Measurements from ENCODE around the gene NOA1.

DNA sequence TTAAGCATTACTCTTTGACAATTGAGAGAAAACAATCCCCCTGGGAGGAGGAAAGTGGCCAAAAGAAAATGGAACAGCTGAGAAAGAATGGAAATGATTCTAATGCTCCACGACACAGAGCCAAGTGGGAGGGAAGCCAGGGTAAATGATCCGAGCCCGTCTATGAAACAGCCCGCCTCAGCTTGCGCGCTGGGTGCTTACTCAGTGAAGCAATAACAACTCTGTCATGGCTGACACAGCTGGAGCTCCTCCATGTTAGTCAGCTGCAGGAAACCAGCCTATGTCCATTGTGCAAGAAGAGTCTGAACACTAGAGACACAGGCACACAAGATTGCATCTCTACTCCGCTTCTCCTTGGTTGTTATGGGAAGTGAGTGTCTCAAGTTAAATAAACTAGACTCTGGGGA, 19.3 kb downstream of the NOA1 start:
- TF ChIP-seq EZH2 (IDR thresholded peaks at IDR 0.05) (no peak), FOXP2 (optimal IDR thresholded peaks at IDR 0.05; ENCODE audit: control extremely low read depth, extremely low read length, insufficient read depth) (no peak)

All from SK-N-MC (cell line).